T-cell (primary cell): Measurements from ENCODE around the gene SAMD10. TPM values are rescaled to one million over a fixed set of nuclear protein-coding genes. Genes with fewer than 3 reads are reported as not detected.
"Not testable (repeated sequence)": the region's sequence is repeated elsewhere in the genome, so short reads cannot be mapped to it uniquely, and the experiment has no call there.

ENCODE experiments used
- ATAC-seq, 4 experiments: fragments of 200-7000 bp in 3 of 4; fragments of 150-1000 bp in 1 of 4; cut with Tn5 transposase; replicated peaks in 1 of 4; 1 replicate in 3 of 4; 2 replicates in 1 of 4; pipeline ENCODE4 v1.10.0; 2021; ENCODE audit warnings: moderate library complexity in 3 of 4, mild to moderate bottlenecking in 2 of 4, moderate number of reproducible peaks in 1 of 4
- CTCF ChIA-PET, 2 donors: fragments of 300-600 bp; sonication (Branson Sonifier 250); formaldehyde crosslinking; loops; one replicate each; lab custom pipeline; 2022; ENCODE audit warnings: antibody characterized with exemption in 2 of 2; lab: Charles Lee
- POLR2A ChIA-PET, 2 donors: fragments of 300-600 bp; sonication (Branson Sonifier 250); formaldehyde crosslinking; loops; one replicate each; lab custom pipeline; 2022; ENCODE audit warnings: antibody characterized with exemption in 2 of 2; lab: Charles Lee
- DNase-seq, 35 experiments: peaks; one replicate each; pipeline versions ENCODE4 v3.0.0 to v3.0.0-alpha.2; 2013 to 2023
- H3K27ac ChIP-seq: one replicate; pipeline ENCODE4 v1.5.1; 2013; ENCODE audit warnings: low read length
- H3K27me3 ChIP-seq, 2 experiments: replicated peaks in 1 of 2; 1 replicate in 1 of 2; 2 replicates in 1 of 2; pipeline versions ENCODE4 v1.6.1 to v1.7.0; 2013; ENCODE audit warnings: low read length in 1 of 2, mixed read lengths in 1 of 2; ENCODE audit not compliant: control insufficient read depth in 2 of 2, insufficient read depth in 2 of 2; ENCODE audit errors: extremely low read depth in 1 of 2
- H3K36me3 ChIP-seq, 2 donors: 1 replicate in 1 of 2; 2 replicates in 1 of 2; pipeline versions ENCODE4 v1.6.1 to v1.7.0; 2013; ENCODE audit warnings: low read length in 1 of 2; ENCODE audit not compliant: control insufficient read depth in 2 of 2, insufficient read depth in 1 of 2; ENCODE audit errors: extremely low read depth in 1 of 2
- H3K4me1 ChIP-seq, 2 experiments: 1 replicate in 1 of 2; 2 replicates in 1 of 2; pipeline versions ENCODE4 v1.6.1 to v1.7.0; 2013; ENCODE audit warnings: low read length in 2 of 2, mixed read lengths in 1 of 2; ENCODE audit not compliant: insufficient read depth in 2 of 2, control insufficient read depth in 1 of 2; ENCODE audit errors: extremely low read depth in 1 of 2
- H3K4me3 ChIP-seq, 2 donors: 1 replicate in 1 of 2; 2 replicates in 1 of 2; pipeline versions ENCODE4 v1.5.1 to v1.7.0; 2013; ENCODE audit warnings: mild to moderate bottlenecking in 2 of 2, low read length in 1 of 2, moderate library complexity in 1 of 2; ENCODE audit not compliant: control insufficient read depth in 1 of 2; ENCODE audit errors: extremely low read depth in 1 of 2
- H3K9me3 ChIP-seq: 2 replicates; pipeline ENCODE4 v1.7.0; 2013
- H3K27ac Mint-ChIP-seq, 2 donors: one replicate each; pipeline ENCODE4 v1.8.0; 2020 to 2021; ENCODE audit warnings: mild to moderate bottlenecking in 2 of 2, mixed read lengths in 2 of 2
- H3K27me3 Mint-ChIP-seq, 2 donors: one replicate each; pipeline ENCODE4 v1.8.0; 2021 to 2022; ENCODE audit warnings: mixed read lengths in 2 of 2
- H3K36me3 Mint-ChIP-seq: one replicate; pipeline ENCODE4 v1.8.0; 2021; ENCODE audit warnings: mixed read lengths
- H3K4me1 Mint-ChIP-seq, 3 donors: one replicate each; pipeline ENCODE4 v1.8.0; 2020 to 2022; ENCODE audit warnings: mixed read lengths in 3 of 3, mild to moderate bottlenecking in 1 of 3
- H3K4me3 Mint-ChIP-seq, 3 donors: one replicate each; pipeline ENCODE4 v1.8.0; 2020 to 2022; ENCODE audit warnings: mild to moderate bottlenecking in 3 of 3, mixed read lengths in 3 of 3, moderate library complexity in 3 of 3
- H3K9me3 Mint-ChIP-seq, 3 donors: one replicate each; pipeline ENCODE4 v1.8.0; 2020 to 2022; ENCODE audit warnings: mixed read lengths in 3 of 3
- WGBS: methylation state at CpG from one replicate; pipeline ENCODE4 v1.1.5; 2013; ENCODE audit warnings: missing lambda C conversion rate; ENCODE audit not compliant: insufficient coverage; 5-methylcytosine and 5-hydroxymethylcytosine counted together
- total RNA-seq, 35 experiments: library from RNA in 6 of 35; stranded (reverse) in 6 of 35; fragments of 120-200 nt in 1 of 35; gene quantifications; one replicate each; pipeline versions ENCODE4 v1.2.1 to v1.2.4 and lab custom pipeline; 2013 to 2026

The SAMD10 gene
- total RNA-seq, 5 donors from 2014 or later (not counting 1 experiment from before 2014, with no cell fraction given) = 16.1 to 30.8 (median 17.7) TPM

DNA sequence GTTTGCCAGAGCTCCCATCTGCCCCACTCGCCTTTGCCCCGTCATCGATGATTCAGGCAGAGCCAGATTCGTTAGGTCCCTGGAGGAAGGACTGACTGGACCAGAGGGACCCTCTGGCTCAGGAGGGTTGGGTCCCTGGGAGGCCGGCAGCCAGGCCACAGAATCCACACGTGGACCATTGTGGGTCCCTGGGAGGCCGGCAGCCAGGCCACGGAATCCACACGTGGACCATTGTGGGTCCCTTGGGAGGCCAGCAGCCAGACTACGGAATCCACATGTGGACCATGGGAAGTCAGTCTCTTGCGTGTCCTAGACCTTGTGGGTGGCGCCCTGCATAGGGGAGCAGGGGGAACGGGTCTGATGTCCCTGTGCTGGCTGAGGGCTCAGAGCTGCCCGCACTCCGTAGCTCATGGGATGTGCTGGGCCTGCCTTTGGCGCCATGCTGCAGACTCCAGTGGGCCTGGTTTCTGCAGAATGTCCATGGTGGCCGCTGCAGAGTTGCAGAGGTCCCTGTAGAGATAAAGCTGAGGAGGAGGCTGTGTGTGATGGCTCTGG is 46.8 kb downstream of the SAMD10 start:
- H3K27ac Mint-ChIP-seq = no peak overlapping the region
- peaks cover 0 to 6% (median 3%) of the 10 kb centered on the region in 3 donors for H3K4me1 Mint-ChIP-seq
- H3K4me3 ChIP-seq = no peak overlapping the region
- H3K9me3 ChIP-seq = no peaks in the 10 kb centered on the region
- H3K27me3 Mint-ChIP-seq = no peaks in the 10 kb centered on the region
- no peaks in the 10 kb centered on the region for H3K27me3 ChIP-seq
- CTCF ChIA-PET = interaction anchor here in 1 of 2 donors (0.6 kb wide), 1 partner anchor 9 kb away, joined by 3 read pairs; no protein-coding TSS in a partner anchor
- ATAC-seq (no peak), DNase-seq (no peak)
- H3K36me3 Mint-ChIP-seq = peaks cover 46% of the 10 kb centered on the region
- POLR2A ChIA-PET = no interaction called here
- no peak overlapping the region for H3K27ac ChIP-seq
- H3K4me3 Mint-ChIP-seq = no peak overlapping the region
- H3K4me1 ChIP-seq = no peaks in the 10 kb centered on the region
- H3K36me3 ChIP-seq = peaks cover 29 to 77% of the 10 kb centered on the region in 2 donors
- H3K9me3 Mint-ChIP-seq = no peaks in the 10 kb centered on the region
- WGBS = 96% methylated on average over 17 of the region's 17 CpGs

DNA sequence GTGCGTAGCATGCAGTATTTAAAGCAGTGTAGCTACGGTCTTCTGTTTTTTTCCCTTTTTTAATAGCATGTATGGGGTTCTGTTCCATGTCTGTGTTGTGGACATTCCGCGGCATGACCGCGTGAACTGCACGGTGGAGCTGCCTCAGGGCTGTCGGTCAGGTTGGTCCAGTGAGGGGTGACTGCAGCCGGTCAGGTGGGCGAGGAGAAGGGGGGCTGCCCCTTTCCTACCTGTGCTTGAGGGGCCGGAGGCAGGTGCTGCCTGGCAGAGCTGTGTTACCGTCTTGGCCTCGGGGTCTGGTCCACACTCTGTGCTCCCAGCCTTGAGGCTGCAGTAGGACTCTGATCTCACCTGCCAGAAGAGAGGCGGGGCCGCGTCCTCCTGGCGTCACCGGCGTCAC is 47.7 kb downstream of the SAMD10 start:
- no peaks in the 10 kb centered on the region for H3K27me3 ChIP-seq
- no peak overlapping the region for H3K27ac ChIP-seq
- CTCF ChIA-PET = interaction anchor here in 1 of 2 donors (0.6 kb wide), 1 partner anchor 10 kb away, joined by 3 read pairs; no protein-coding TSS in a partner anchor
- Mint-ChIP-seq H3K36me3 (peaks cover 47% of the 10 kb centered on the region), H3K4me1 (peaks cover 2 to 6% (median 6%) of the 10 kb centered on the region in 3 donors), H3K9me3 (no peaks in the 10 kb centered on the region), H3K27ac (no peak overlapping the region), H3K27me3 (no peaks in the 10 kb centered on the region), H3K4me3 (no peak overlapping the region)
- no peak for DNase-seq
- ATAC-seq = no peak
- POLR2A ChIA-PET = no interaction called here
- H3K9me3 ChIP-seq = no peaks in the 10 kb centered on the region
- H3K4me3 ChIP-seq = no peak overlapping the region
- no peaks in the 10 kb centered on the region for H3K4me1 ChIP-seq
- peaks cover 25 to 80% of the 10 kb centered on the region in 2 donors for H3K36me3 ChIP-seq
- 100% methylated on average over 11 of the region's 19 CpGs for WGBS

DNA sequence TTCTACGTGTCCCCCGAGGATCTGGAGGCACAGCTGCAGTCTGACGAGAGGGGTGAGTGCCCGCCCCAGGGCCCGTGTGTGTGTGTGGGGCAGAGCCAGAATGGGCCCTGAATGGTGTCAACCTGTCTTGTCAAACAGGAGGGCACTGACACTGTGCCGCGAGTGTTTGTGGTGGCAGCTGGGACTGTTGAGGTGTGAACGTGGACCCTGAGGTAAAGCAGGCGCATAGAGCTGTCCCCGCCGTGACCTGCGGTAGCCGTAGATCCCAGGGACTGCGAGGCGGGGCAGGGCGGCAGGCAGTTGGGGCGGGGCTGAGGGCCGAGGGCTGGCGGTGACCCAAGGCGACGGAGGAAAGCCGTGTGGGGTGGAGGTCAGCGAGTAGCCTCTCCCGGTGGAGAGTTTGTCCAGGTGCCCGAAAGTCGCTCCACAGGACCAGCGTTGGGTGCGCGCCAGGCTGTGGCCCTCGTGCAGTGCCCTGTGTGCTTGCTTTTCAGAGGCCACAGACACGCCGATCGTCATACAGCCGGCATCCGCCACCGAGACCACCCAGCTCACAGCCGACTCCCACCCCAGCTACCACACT is 48.4 kb downstream of the SAMD10 start:
- Histone ChIP-seq H3K27ac (no peak overlapping the region), H3K4me3 (no peak overlapping the region), H3K27me3 (no peaks in the 10 kb centered on the region), H3K36me3 (peaks cover 28 to 84% of the 10 kb centered on the region in 2 donors), H3K4me1 (no peaks in the 10 kb centered on the region), H3K9me3 (no peaks in the 10 kb centered on the region)
- no peak overlapping the region for H3K27ac Mint-ChIP-seq
- WGBS = 96% methylated on average over 37 of the region's 37 CpGs
- CTCF ChIA-PET = interaction anchor here in 1 of 2 donors (0.5 kb wide), 1 partner anchor 171 kb away, joined by 4 read pairs; no protein-coding TSS in a partner anchor
- ATAC-seq (no peak), DNase-seq (no peak)
- H3K4me3 Mint-ChIP-seq = no peak overlapping the region
- H3K27me3 Mint-ChIP-seq = no peaks in the 10 kb centered on the region
- POLR2A ChIA-PET = no interaction called here
- H3K4me1 Mint-ChIP-seq = peaks cover 5 to 9% (median 8%) of the 10 kb centered on the region in 3 donors
- no peaks in the 10 kb centered on the region for H3K9me3 Mint-ChIP-seq
- peaks cover 49% of the 10 kb centered on the region for H3K36me3 Mint-ChIP-seq

DNA sequence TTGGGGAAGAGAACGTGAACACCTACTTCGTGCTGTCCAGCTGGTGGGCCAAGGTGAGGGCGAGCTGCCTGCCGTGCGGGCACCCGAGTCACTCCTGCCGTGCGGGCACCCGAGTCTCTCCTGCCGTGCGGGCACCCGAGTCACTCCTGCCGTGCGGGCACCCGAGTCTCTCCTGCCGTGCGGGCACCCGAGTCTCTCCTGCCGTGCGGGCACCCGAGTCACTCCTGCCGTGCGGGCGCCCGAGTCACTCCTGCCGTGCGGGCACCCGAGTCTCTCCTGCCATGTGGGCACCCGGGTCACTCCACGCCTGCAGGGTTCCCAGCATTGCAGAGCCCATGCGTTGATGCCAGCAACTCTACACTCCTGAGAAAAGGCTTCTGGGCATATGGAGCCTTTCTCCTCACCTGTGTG is 50.0 kb downstream of the SAMD10 start:
- H3K27me3 Mint-ChIP-seq, H3K27ac Mint-ChIP-seq, DNase-seq, H3K27me3 ChIP-seq, H3K27ac ChIP-seq, POLR2A ChIA-PET, CTCF ChIA-PET, H3K4me3 Mint-ChIP-seq, H3K9me3 Mint-ChIP-seq, H3K4me3 ChIP-seq, H3K9me3 ChIP-seq, ATAC-seq, H3K4me1 ChIP-seq: not testable (repeated sequence)
- 91% methylated on average over 29 of the region's 31 CpGs for WGBS
- H3K36me3 Mint-ChIP-seq = peaks cover 40% of the 10 kb centered on the region
- H3K36me3 ChIP-seq = peaks cover 26 to 72% of the 10 kb centered on the region in 2 donors
- H3K4me1 Mint-ChIP-seq = peaks cover 11 to 17% (median 12%) of the 10 kb centered on the region in 3 donors

DNA sequence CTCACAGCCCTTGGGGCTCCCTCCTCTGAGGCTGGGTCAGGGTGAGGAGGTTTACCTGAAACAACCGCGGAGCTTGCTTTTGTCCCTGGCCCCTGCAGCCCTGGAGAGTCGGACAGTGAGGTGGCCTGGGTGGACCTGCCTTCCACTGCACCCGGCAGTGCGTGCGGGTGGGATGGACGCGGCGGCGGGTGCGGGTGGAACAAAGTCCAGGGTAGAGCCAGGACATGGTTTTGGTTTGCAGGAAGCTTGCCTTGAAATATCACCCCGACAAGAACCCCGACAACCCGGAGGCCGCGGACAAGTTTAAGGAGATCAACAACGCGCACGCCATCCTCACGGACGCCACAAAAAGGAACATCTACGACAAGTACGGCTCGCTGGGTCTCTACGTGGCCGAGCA is 50.4 kb downstream of the SAMD10 start:
- Mint-ChIP-seq H3K4me3 (no peak overlapping the region), H3K27ac (no peak overlapping the region), H3K36me3 (peaks cover 40% of the 10 kb centered on the region), H3K9me3 (no peaks in the 10 kb centered on the region), H3K27me3 (no peaks in the 10 kb centered on the region), H3K4me1 (peaks cover 12 to 19% (median 15%) of the 10 kb centered on the region in 3 donors)
- CTCF ChIA-PET = interaction anchor here in 1 of 2 donors (0.6 kb wide), 1 partner anchor 57 kb away, joined by 3 read pairs; no protein-coding TSS in a partner anchor
- 96% methylated on average over 26 of the region's 26 CpGs for WGBS
- no peak overlapping the region for H3K27ac ChIP-seq
- peaks cover 0 to 3% of the 10 kb centered on the region in 2 experiments for H3K4me1 ChIP-seq
- H3K4me3 ChIP-seq = no peak overlapping the region
- POLR2A ChIA-PET = no interaction called here
- no peaks in the 10 kb centered on the region for H3K9me3 ChIP-seq
- peaks cover 24 to 70% of the 10 kb centered on the region in 2 donors for H3K36me3 ChIP-seq
- ATAC-seq (no peak), DNase-seq (no peak)
- no peaks in the 10 kb centered on the region for H3K27me3 ChIP-seq

DNA sequence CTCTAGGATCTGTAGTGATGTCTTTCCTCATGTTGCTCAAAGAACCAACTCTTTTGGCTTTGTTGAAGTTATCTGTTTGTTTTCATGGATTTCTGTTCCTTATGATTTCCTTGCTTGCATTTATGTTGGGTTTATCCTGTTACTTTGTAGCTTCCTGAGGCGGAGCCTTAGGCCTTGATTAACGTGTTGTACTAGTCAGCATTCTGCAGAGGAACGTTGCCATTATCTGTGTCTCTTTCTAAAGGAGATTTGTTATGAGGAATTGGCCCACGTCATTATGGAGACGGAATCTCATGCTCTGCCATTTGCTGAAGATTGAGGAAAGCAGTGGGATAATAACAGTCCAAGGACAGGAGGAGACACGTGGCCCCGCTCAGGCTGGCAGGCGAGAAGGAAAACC is 53.1 kb downstream of the SAMD10 start:
- Histone ChIP-seq H3K4me1 (peaks cover 0 to 3% of the 10 kb centered on the region in 2 experiments), H3K36me3 (peaks cover 15 to 50% of the 10 kb centered on the region in 2 donors), H3K27me3 (no peaks in the 10 kb centered on the region), H3K4me3 (no peak overlapping the region), H3K9me3 (no peaks in the 10 kb centered on the region), H3K27ac (no peak overlapping the region)
- Mint-ChIP-seq H3K27ac (no peak overlapping the region), H3K36me3 (peaks cover 31% of the 10 kb centered on the region), H3K4me3 (no peak overlapping the region), H3K27me3 (no peaks in the 10 kb centered on the region), H3K9me3 (no peaks in the 10 kb centered on the region), H3K4me1 (peaks cover 18 to 26% (median 22%) of the 10 kb centered on the region in 3 donors)
- POLR2A ChIA-PET = interaction anchor here in 1 of 2 donors (0.6 kb wide), 1 partner anchor 20 kb away, joined by 4 read pairs; no protein-coding TSS in a partner anchor
- 96% methylated on average over 4 of the region's 8 CpGs for WGBS
- CTCF ChIA-PET = interaction anchor here in 1 of 2 donors (0.7 kb wide), 1 partner anchor 11 kb away, joined by 3 read pairs; no protein-coding TSS in a partner anchor
- DNase-seq (no peak), ATAC-seq (no peak)
